GM12878 (cell line): Measurements from ENCODE around the gene EYS. TPM values are rescaled to one million over a fixed set of nuclear protein-coding genes. Genes with fewer than 3 reads are reported as not detected.

Experiments used
- ATAC-seq: fragments of 200-7000 bp; cut with Tn5 transposase; 3 replicates; pipeline ENCODE4 v1.9.1; 2020; ENCODE audit warnings: mild to moderate bottlenecking, moderate library complexity
- BruUV-seq: library from RNA; stranded (reverse); fragments of 400-500 nt; replicated peaks from 2 replicates; lab custom pipeline; 2021; lab: Mats Ljungman, UMichigan
- CTCF ChIA-PET: fragments of 300-600 bp; sonication (Branson Sonifier 250); formaldehyde crosslinking; extraction: SDS; loops from one replicate; lab custom pipeline; 2021; ENCODE audit warnings: inconsistent platforms; lab: Yijun Ruan, JAX
- POLR2A ChIA-PET: fragments of 350-600 bp; formaldehyde crosslinking; extraction: SDS; loops from one replicate; lab custom pipeline; 2021; ENCODE audit warnings: inconsistent platforms; lab: Charles Lee
- RAD21 ChIA-PET: fragments of 300-600 bp; sonication (Branson Sonifier 250); formaldehyde crosslinking; loops from one replicate; lab custom pipeline; 2023; ENCODE audit warnings: antibody characterized with exemption; ENCODE audit not compliant: unreplicated experiment; lab: Charles Lee
- SMC1A ChIA-PET: fragments of 300-600 bp; sonication (Branson Sonifier 250); formaldehyde crosslinking; loops from one replicate; lab custom pipeline; 2023; ENCODE audit not compliant: unreplicated experiment, uncharacterized antibody; lab: Charles Lee
- DNase-seq: peaks from one replicate; pipeline ENCODE4 v3.0.0-alpha.2; 2011; ENCODE audit warnings: low read depth, low spot score
- FAIRE-seq: peaks from 3 replicates; lab custom pipeline; 2011; peaks lifted over from hg19 to GRCh38; lab: Jason Lieb, UNC
- H2AFZ ChIP-seq: 2 replicates; pipeline ENCODE4 v1.6.0; 2011; ENCODE audit warnings: low read depth, low read length, control low read depth; ENCODE audit not compliant: control insufficient read depth
- H3K27ac ChIP-seq: 2 replicates; pipeline ENCODE4 v1.5.1; 2011; ENCODE audit warnings: control low read depth; ENCODE audit not compliant: control insufficient read depth, insufficient read depth
- H3K27me3 ChIP-seq, 2 experiments: replicated peaks in 1 of 2; 2 replicates each; pipeline versions ENCODE4 v1.6.0 to v1.6.1; 2011; ENCODE audit warnings: low read length in 1 of 2; ENCODE audit not compliant: control insufficient read depth in 2 of 2, insufficient read depth in 2 of 2
- H3K36me3 ChIP-seq, 2 experiments: 2 replicates each; pipeline ENCODE4 v1.5.1; 2011; ENCODE audit warnings: low read length in 1 of 2; ENCODE audit not compliant: control insufficient read depth in 2 of 2, insufficient read depth in 2 of 2
- H3K4me1 ChIP-seq: 2 replicates; pipeline ENCODE4 v1.6.1; 2011; ENCODE audit warnings: mild to moderate bottlenecking, low read length, moderate library complexity, mixed read lengths; ENCODE audit not compliant: control insufficient read depth, insufficient read depth
- H3K4me2 ChIP-seq: 2 replicates; pipeline ENCODE4 v1.6.0; 2011; ENCODE audit warnings: control low read depth; ENCODE audit not compliant: control insufficient read depth, insufficient read depth
- H3K4me3 ChIP-seq: fragments of 200-600 bp; sonication (generic); 2 replicates; pipeline ENCODE4 v1.5.1; 2016
- H3K79me2 ChIP-seq: 2 replicates; pipeline ENCODE4 v1.6.0; 2011; ENCODE audit warnings: low read length; ENCODE audit not compliant: control insufficient read depth, insufficient read depth
- H3K9ac ChIP-seq: 2 replicates; pipeline ENCODE4 v1.8.0; 2011; ENCODE audit warnings: low read length, control low read depth, mixed read lengths; ENCODE audit not compliant: control insufficient read depth, insufficient read depth
- H3K9me3 ChIP-seq: replicated peaks from 3 replicates; pipeline ENCODE4 v1.5.1; 2011; ENCODE audit warnings: mild to moderate bottlenecking, low read length; ENCODE audit not compliant: control insufficient read depth, insufficient read depth
- H4K20me1 ChIP-seq: 2 replicates; pipeline ENCODE4 v1.6.0; 2011; ENCODE audit not compliant: control insufficient read depth, insufficient read depth
- BCL11A ChIP-seq: IDR thresholded peaks from 2 replicates; pipeline ENCODE4 v1.6.1; 2011; ENCODE audit warnings: low read depth, low read length
- CREM ChIP-seq: IDR thresholded peaks from 2 replicates; pipeline ENCODE4 v1.6.1; 2014; ENCODE audit warnings: antibody characterized with exemption, low read depth
- GABPA ChIP-seq: IDR thresholded peaks from 2 replicates; pipeline ENCODE4 v1.6.1; 2014; ENCODE audit warnings: antibody characterized with exemption, low read depth, mild to moderate bottlenecking, inconsistent platforms
- IRF5 ChIP-seq: fragments of 450-650 bp; IDR thresholded peaks from 2 replicates; pipeline ENCODE4 v1.6.1; 2017; ENCODE audit warnings: borderline replicate concordance
- KLF5 ChIP-seq: fragments of 450-650 bp; IDR thresholded peaks from 2 replicates; pipeline ENCODE4 v1.6.1; 2014; ENCODE audit warnings: mild to moderate bottlenecking; ENCODE audit not compliant: partially characterized antibody
- MEF2A ChIP-seq: IDR thresholded peaks from 2 replicates; pipeline ENCODE4 v1.6.1; 2011; ENCODE audit warnings: low read depth, mild to moderate bottlenecking, low read length, moderate library complexity; ENCODE audit not compliant: insufficient read depth
- POLR2A ChIP-seq: IDR thresholded peaks from 2 replicates; pipeline ENCODE4 v1.6.1; 2011; ENCODE audit warnings: low read depth, mild to moderate bottlenecking, low read length
- RB1 ChIP-seq: fragments of 450-650 bp; formaldehyde crosslinking; IDR thresholded peaks from 2 replicates; pipeline ENCODE4 v1.6.1; 2017; ENCODE audit warnings: mild to moderate bottlenecking, borderline replicate concordance
- SMAD5 ChIP-seq: IDR thresholded peaks from 2 replicates; pipeline ENCODE4 v1.6.1; 2016; ENCODE audit warnings: antibody characterized with exemption, low read depth
- USF1 ChIP-seq: IDR thresholded peaks from 2 replicates; pipeline ENCODE4 v1.6.1; 2011; ENCODE audit warnings: borderline replicate concordance, low read depth, mild to moderate bottlenecking, moderate library complexity, mixed read lengths, low read length; ENCODE audit not compliant: insufficient read depth; ENCODE audit errors: extremely low read length
- YBX1 ChIP-seq: fragments of 450-650 bp; IDR thresholded peaks from 2 replicates; pipeline ENCODE4 v1.6.1; 2016; ENCODE audit warnings: antibody characterized with exemption
- ZNF24 ChIP-seq: fragments of 450-650 bp; IDR thresholded peaks from 2 replicates; pipeline ENCODE4 v1.6.1; 2017; ENCODE audit warnings: antibody characterized with exemption, mild to moderate bottlenecking
- ZNF384 ChIP-seq: IDR thresholded peaks from 2 replicates; pipeline ENCODE4 v1.6.1; 2012; ENCODE audit warnings: low read depth, mild to moderate bottlenecking, low read length, improper control_type of control experiment, borderline replicate concordance
- ZNF622 ChIP-seq: fragments of 450-650 bp; IDR thresholded peaks from 2 replicates; pipeline ENCODE4 v1.6.1; 2017; ENCODE audit warnings: mild to moderate bottlenecking, inconsistent platforms
- WGBS: methylation state at CpG from one replicate; pipeline ENCODE4 v1.1.6; 2016; ENCODE audit warnings: low lambda C conversion rate; ENCODE audit not compliant: insufficient replicate concordance, insufficient coverage; ENCODE audit errors: missing lambda C conversion rate; 5-methylcytosine and 5-hydroxymethylcytosine counted together
- in situ Hi-C: fragments of 300-500 bp; cut with MboI; formaldehyde crosslinking; loops from 9 replicates; pipeline ENCODE4 v1.14.3; 2018; ENCODE audit warnings: mixed read lengths
- intact Hi-C: fragments of 100-400 bp; cut with micrococcal nuclease; formaldehyde crosslinking; loops from one replicate; pipeline ENCODE4 v1.14.2; 2022; ENCODE audit not compliant: unreplicated experiment
- polyA plus RNA-seq, 11 experiments: library from polyadenylated mRNA; depleted of rRNA in 4 of 11; unstranded in 6 of 11; stranded (reverse) in 5 of 11; fragments of >200 nt; fragmentation: Nextera tagmentation in 4 of 11; fragmentation: Illumina TruSeq in 1 of 11; extraction: Ambion mirVana in 4 of 11; extraction: Trizol in 1 of 11; gene quantifications; 1 replicate in 1 of 11; 2 replicates in 10 of 11; pipeline versions ENCODE4 v1.2.1 to v1.2.3, GENCODE V29; 2011 to 2016; ENCODE audit warnings: inconsistent platforms in 2 of 11, missing spikeins in 2 of 11, low read depth in 1 of 11
- total RNA-seq, 4 experiments: library from RNA; depleted of rRNA in 3 of 4; stranded (reverse); fragments of >200 nt in 3 of 4; fragmentation: Illumina TruSeq in 1 of 4; extraction: Trizol in 1 of 4; gene quantifications; 2 replicates each; pipeline versions ENCODE4 v1.2.1 to v1.2.3, GENCODE V29; 2013 to 2021

EYS gene
- total and polyA plus RNA-seq, 10 of the 15 experiments (the other 5 are each of a cell fraction or from before 2014, with no cell fraction given): under 0.01 to 0.14 (median 0.02) TPM; not detected in 1

- no peak for ATAC-seq
- CTCF ChIA-PET: interaction anchor here (1.3 kb wide), 1 partner anchor 26 kb away, joined by 5 read pairs; no protein-coding TSS in a partner anchor
- 1% methylated on average over 3 of the region's 3 CpGs for WGBS
- POLR2A ChIA-PET: no interaction called here
- intact Hi-C loops (loop anchor here (5.0 kb wide), 1 partner anchor 495 kb away; no protein-coding TSS in a partner anchor), in situ Hi-C loops (no loop called here)
- Histone ChIP-seq H3K79me2 (no peaks in the 10 kb centered on the region), H3K4me3 (no peak overlapping the region), H3K9ac (no peak overlapping the region), H3K4me2 (no peak overlapping the region), H4K20me1 (no peaks in the 10 kb centered on the region), H3K36me3 (no peaks in the 10 kb centered on the region), H3K27ac (no peak overlapping the region), H2AFZ (no peak overlapping the region), H3K27me3 (no peaks in the 10 kb centered on the region), H3K9me3 (no peaks in the 10 kb centered on the region), H3K4me1 (no peaks in the 10 kb centered on the region)
- RAD21 ChIA-PET: no interaction called here
- SMC1A ChIA-PET: interaction anchor here (1.3 kb wide), 1 partner anchor 583 kb away, joined by 3 read pairs; no protein-coding TSS in a partner anchor
- FAIRE-seq: no peak
- BruUV-seq: no TSS peak
- no peak for TF ChIP-seq IRF5
- TF ChIP-seq KLF5: no peak
- TF ChIP-seq CREM: no peak
- TF ChIP-seq ZNF622: no peak
- TF ChIP-seq RB1: no peak
- TF ChIP-seq GABPA: no peak
- TF ChIP-seq MEF2A: no peak
- TF ChIP-seq POLR2A: no peak
- TF ChIP-seq ZNF384: no peak
- no peak for TF ChIP-seq SMAD5
- no peak for TF ChIP-seq ZNF24
- no peak for TF ChIP-seq USF1
- TF ChIP-seq YBX1: no peak
- TF ChIP-seq BCL11A: no peak
- no peak for DNase-seq
These were observed 1199.4 kb downstream of the EYS start for GRCh38 chr6:64507661-64508060.
